Stimulated activated CD4-positive, alpha-beta T cell treated with anti-CD3 and anti-CD28 coated beads, Interleukin-15, amount 100 ng/mL, for 1 hour (primary cell): ENCODE measurements around the gene RNU2-1.
"Not testable (repeated sequence)": the region's sequence is repeated elsewhere in the genome, so short reads cannot be mapped to it uniquely, and the experiment has no call there.

Experiments used
- DNase-seq, 2 donors: peaks; one replicate each; pipeline ENCODE4 v3.0.0-alpha.2; 2020; ENCODE audit warnings: low read depth in 1 of 2, low spot score in 1 of 2

Gene RNU2-1

GRCh38 chr17:43233877-43234276 lies at the start of gene RNU2-1:
RNU2-1 (minus strand) TSS chr17:43233977.
- not testable (repeated sequence) for DNase-seq

GRCh38 chr17:43272914-43273313 lies 39.1 kb upstream of the RNU2-1 start:
- DNase-seq, result not testable (repeated sequence)

GRCh38 chr17:43272483-43272882 lies 38.7 kb upstream of the RNU2-1 start:
- DNase-seq, result not testable (repeated sequence)

- not testable (repeated sequence) for DNase-seq
Observed at GRCh38 chr17:43270552-43271504, 37.1 kb upstream of the RNU2-1 start.

- not testable (repeated sequence) for DNase-seq
Observed at GRCh38 chr17:43246456-43246855, 12.7 kb upstream of the RNU2-1 start.

- not testable (repeated sequence) for DNase-seq
Observed at GRCh38 chr17:43240596-43241352, 7.0 kb upstream of the RNU2-1 start.

- DNase-seq, result not testable (repeated sequence)
Observed at GRCh38 chr17:43239597-43239996, 5.8 kb upstream of the RNU2-1 start.

- DNase-seq, result not testable (repeated sequence)
Observed at GRCh38 chr17:43233263-43233662, 514 bp downstream of the RNU2-1 start.

- not testable (repeated sequence) for DNase-seq
Observed at GRCh38 chr17:43232021-43232699, 1.6 kb downstream of the RNU2-1 start.

GRCh38 chr17:43231205-43232020 lies 2.4 kb downstream of the RNU2-1 start:
- not testable (repeated sequence) for DNase-seq

- DNase-seq, result not testable (repeated sequence)
Observed at GRCh38 chr17:43228020-43228782, 5.6 kb downstream of the RNU2-1 start, which contains the start of gene CCDC200. CCDC200 (minus strand) TSS chr17:43228623; CDS start chr17:43228554, 69 bp downstream.

- no peak for DNase-seq
Observed at GRCh38 chr17:43226393-43226792, 7.4 kb downstream of the RNU2-1 start.

- no peak for DNase-seq
Observed at GRCh38 chr17:43224146-43224705, 9.6 kb downstream of the RNU2-1 start.

- no peak for DNase-seq
Observed at GRCh38 chr17:43220511-43221125, 13.2 kb downstream of the RNU2-1 start.

- no peak for DNase-seq
Observed at GRCh38 chr17:43219746-43220380, 13.9 kb downstream of the RNU2-1 start.

GRCh38 chr17:43219001-43219400 lies 14.8 kb downstream of the RNU2-1 start:
- no peak for DNase-seq

- DNase-seq, result no peak
Observed at GRCh38 chr17:43217614-43218087, 16.1 kb downstream of the RNU2-1 start.
